ENCODE measurements around the gene PATE1. TPM values are rescaled to one million over a fixed set of nuclear protein-coding genes. Genes with fewer than 3 reads are reported as not detected.

The PATE1 gene
- total RNA-seq, 1 experiment from 2014 or later: not detected

GRCh38 chr11:125724125-125724524 lies 22.0 kb upstream of the PATE1 start:
- H3K4me2 ChIP-seq (ENCODE audit: low read length): no peak overlapping the region
- intact Hi-C loops (cut with micrococcal nuclease): loop anchor here (1.0 kb wide), 1 partner anchor 150 kb away; no protein-coding TSS in a partner anchor
- ATAC-seq (peak; percentile 72), DNase-seq (peak; percentile 51)
- no peak overlapping the region for H3K9ac ChIP-seq (ENCODE audit: low read length)
- H3K9me2 ChIP-seq (replicated peaks; ENCODE audit: low read length): no peaks in the 10 kb centered on the region
- H3K79me2 ChIP-seq (ENCODE audit: low read length): no peaks in the 10 kb centered on the region
- H3K27me3 ChIP-seq (ENCODE audit: low read length): peaks cover 16% of the 10 kb centered on the region; the same call in 1 of the 2 replicates
- TF ChIP-seq EZH2phosphoT487 (IDR thresholded peaks at IDR 0.05; ENCODE audit: borderline replicate concordance, low read length) (no peak), CTCF (conservative IDR thresholded peaks at IDR 0.05; ENCODE audit: low read depth, low read length) (peak; percentile 58)
- no peaks in the 10 kb centered on the region for H3K36me3 ChIP-seq (ENCODE audit: low read depth, low read length)
- no peaks in the 10 kb centered on the region for H3F3A ChIP-seq (ENCODE audit: low read length, unreplicated experiment)
- no peak overlapping the region for H2AFZ ChIP-seq (ENCODE audit: low read length)
- no peaks in the 10 kb centered on the region for H4K20me1 ChIP-seq (ENCODE audit: low read length)
- no peak overlapping the region for H3K4me3 ChIP-seq (ENCODE audit: low read length)
- POLR2A ChIA-PET (ENCODE audit: unreplicated experiment): no interaction called here
- peaks cover 11% of the 10 kb centered on the region; the same call in 1 of the 2 replicates for H3K4me1 ChIP-seq (ENCODE audit: insufficient read depth, low read length)
- H3K27ac ChIP-seq (ENCODE audit: low read length): no peak overlapping the region
- no TSS peak for BruUV-seq (replicated peaks)
- CTCF ChIA-PET: no interaction called here
- no peaks in the 10 kb centered on the region for H3K9me3 ChIP-seq (ENCODE audit: low read length)

- Histone ChIP-seq H3K27ac (ENCODE audit: low read length) (no peak overlapping the region), H3K79me2 (ENCODE audit: low read length) (no peaks in the 10 kb centered on the region), H4K20me1 (ENCODE audit: low read length) (no peaks in the 10 kb centered on the region), H3K4me3 (ENCODE audit: low read length) (no peak overlapping the region), H2AFZ (ENCODE audit: low read length) (no peak overlapping the region), H3K4me2 (ENCODE audit: low read length) (no peak overlapping the region), H3K9me2 (replicated peaks; ENCODE audit: low read length) (no peaks in the 10 kb centered on the region), H3K4me1 (ENCODE audit: insufficient read depth, low read length) (no peaks in the 10 kb centered on the region), H3F3A (ENCODE audit: low read length, unreplicated experiment) (no peaks in the 10 kb centered on the region), H3K9me3 (ENCODE audit: low read length) (no peaks in the 10 kb centered on the region), H3K36me3 (ENCODE audit: low read depth, low read length) (no peaks in the 10 kb centered on the region), H3K27me3 (ENCODE audit: low read length) (peaks cover 60% of the 10 kb centered on the region), H3K9ac (ENCODE audit: low read length) (no peak overlapping the region)
- CTCF ChIA-PET: no interaction called here
- ATAC-seq (no peak), DNase-seq (no peak)
- BruUV-seq (replicated peaks): no TSS peak
- intact Hi-C loops (cut with micrococcal nuclease): no loop called here
- POLR2A ChIA-PET (ENCODE audit: unreplicated experiment): no interaction called here
- TF ChIP-seq EZH2phosphoT487 (IDR thresholded peaks at IDR 0.05; ENCODE audit: borderline replicate concordance, low read length): no peak
- TF ChIP-seq CTCF (conservative IDR thresholded peaks at IDR 0.05; ENCODE audit: low read depth, low read length): no peak
- TF ChIP-seq EZH2 (IDR thresholded peaks at IDR 0.05; ENCODE audit: low read length, unreplicated experiment): no peak
These were observed 17.1 kb upstream of the PATE1 start for GRCh38 chr11:125728969-125729368.

DNA sequence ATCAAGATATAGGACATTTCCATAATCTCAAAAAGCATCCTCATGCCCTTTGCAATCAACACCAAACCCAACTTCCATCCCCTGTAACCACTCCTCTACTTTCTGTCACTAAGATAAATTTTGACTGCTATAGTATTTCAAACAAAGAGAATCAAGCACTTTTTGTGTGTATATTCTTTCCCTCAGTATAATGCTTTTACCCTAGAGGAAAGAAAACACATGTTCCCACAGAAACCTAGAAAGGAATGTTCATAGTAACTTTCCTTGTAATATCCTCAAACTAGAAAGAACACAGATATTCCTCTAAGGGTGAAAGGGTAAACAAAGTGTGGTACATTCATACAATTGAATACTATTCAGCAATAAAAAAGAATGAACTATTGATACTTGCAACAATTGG lies 5.5 kb upstream of the PATE1 start:
- Histone ChIP-seq H3K79me2 (ENCODE audit: low read length) (no peaks in the 10 kb centered on the region), H3K36me3 (ENCODE audit: low read depth, low read length) (no peaks in the 10 kb centered on the region), H3K4me1 (ENCODE audit: insufficient read depth, low read length) (no peaks in the 10 kb centered on the region), H3K27ac (ENCODE audit: low read length) (no peak overlapping the region), H3K4me2 (ENCODE audit: low read length) (no peak overlapping the region), H3K9me3 (ENCODE audit: low read length) (no peaks in the 10 kb centered on the region), H3K4me3 (ENCODE audit: low read length) (no peak overlapping the region), H4K20me1 (ENCODE audit: low read length) (no peaks in the 10 kb centered on the region), H2AFZ (ENCODE audit: low read length) (no peak overlapping the region), H3K9me2 (replicated peaks; ENCODE audit: low read length) (no peaks in the 10 kb centered on the region), H3F3A (ENCODE audit: low read length, unreplicated experiment) (no peaks in the 10 kb centered on the region), H3K9ac (ENCODE audit: low read length) (no peak overlapping the region), H3K27me3 (ENCODE audit: low read length) (peaks cover 34% of the 10 kb centered on the region; the same call in 1 of the 2 replicates)
- no peak for DNase-seq
- POLR2A ChIA-PET (ENCODE audit: unreplicated experiment): no interaction called here
- CTCF ChIA-PET: no interaction called here
- TF ChIP-seq EZH2phosphoT487 (IDR thresholded peaks at IDR 0.05; ENCODE audit: borderline replicate concordance, low read length) (no peak), EZH2 (IDR thresholded peaks at IDR 0.05; ENCODE audit: low read length, unreplicated experiment) (no peak), CTCF (conservative IDR thresholded peaks at IDR 0.05; ENCODE audit: low read depth, low read length) (no peak)
- BruUV-seq (replicated peaks): no TSS peak
- intact Hi-C loops (cut with micrococcal nuclease): no loop called here
- ATAC-seq: no peak
